C1 segment of cervical spinal cord (tissue), 14 donors: ENCODE data around the gene PPFIBP1.
A peak's percentile ranks its signal among the peaks of the same experiment; 100 is the strongest.

Experiments
- DNase-seq, 14 donors: peaks; one replicate each; lab custom pipeline; 2025; lab: John Stamatoyannopoulos, UW

The PPFIBP1 gene

DNA sequence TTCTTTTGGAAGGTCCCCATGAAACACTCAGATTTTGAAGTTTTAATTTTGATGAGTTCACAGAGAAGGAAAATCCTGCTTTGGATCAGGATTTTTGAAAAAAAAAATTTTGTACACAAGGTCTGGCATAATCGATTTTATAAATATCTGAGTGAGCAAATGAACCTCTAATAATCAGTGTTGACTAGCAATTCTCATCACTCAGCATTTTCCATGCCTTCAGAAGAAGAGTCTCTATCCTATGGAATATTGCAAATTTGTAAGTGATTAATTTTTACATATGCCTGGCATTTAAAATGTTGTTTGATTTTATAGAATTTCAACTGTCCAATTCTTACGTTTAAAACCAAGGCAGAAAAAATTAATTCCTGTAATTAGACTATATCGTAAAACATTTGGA lies 141.7 kb downstream of the PPFIBP1 start:
- no peak for DNase-seq

DNA sequence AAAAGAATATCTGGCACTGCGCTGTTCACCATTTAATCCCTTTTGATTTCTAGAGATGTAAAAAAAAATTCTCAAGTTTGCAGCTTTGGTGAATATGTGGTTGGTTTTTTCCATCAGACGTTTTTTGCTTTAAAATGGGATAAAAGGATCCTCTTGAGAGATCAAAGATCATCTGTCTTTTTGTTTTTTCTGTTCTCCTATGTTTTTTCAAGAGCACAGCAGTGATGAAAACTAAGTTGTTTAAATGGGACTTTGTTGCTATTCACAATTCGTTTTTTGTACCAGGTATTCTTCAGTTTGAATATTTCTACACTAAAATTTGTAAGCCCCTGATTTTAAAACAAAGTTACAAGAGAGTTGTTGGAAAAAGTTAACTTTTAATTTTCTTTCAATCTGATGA lies 142.5 kb downstream of the PPFIBP1 start:
- no peak for DNase-seq

DNA sequence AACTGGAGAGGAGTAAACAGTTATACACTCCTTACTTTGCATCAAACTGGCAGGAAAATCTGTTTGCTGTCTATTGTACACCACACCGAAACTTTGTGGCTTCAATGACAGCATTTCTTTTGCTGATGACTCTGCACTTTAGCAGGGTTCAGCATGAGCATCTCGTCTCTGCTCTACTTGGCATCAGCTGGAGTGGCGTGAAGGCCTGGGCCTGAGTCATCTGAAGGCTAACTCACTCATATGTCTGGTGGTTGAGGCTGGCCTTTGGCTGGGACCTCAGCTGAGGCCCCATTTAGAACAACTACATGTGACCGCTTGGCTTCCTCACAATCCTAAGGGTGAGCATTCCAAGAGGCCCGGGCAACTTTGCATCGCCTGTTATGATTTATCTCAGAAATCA lies 143.5 kb downstream of the PPFIBP1 start:
- DNase-seq, result peak in 1 of 14 donors; percentile 3

DNA sequence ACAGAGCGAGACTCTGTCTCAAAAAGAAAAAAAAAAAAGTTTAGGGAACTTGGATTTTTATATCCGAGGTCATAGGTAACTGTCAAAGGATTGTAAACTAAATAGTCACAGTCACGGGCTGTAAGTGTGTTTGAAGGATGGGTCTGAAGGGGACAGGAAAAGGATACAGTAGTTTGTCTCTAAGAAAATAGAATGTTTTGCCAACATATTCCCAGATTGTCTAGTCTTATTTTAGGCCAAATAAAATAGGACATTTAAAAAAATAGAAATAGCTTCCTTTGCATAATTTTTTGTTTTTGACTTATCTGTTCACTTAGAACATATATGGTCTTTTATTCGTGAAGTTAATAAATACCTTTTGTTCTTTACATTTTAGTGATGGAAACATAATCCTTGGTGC lies 148.0 kb downstream of the PPFIBP1 start:
- DNase-seq, result no peak

DNA sequence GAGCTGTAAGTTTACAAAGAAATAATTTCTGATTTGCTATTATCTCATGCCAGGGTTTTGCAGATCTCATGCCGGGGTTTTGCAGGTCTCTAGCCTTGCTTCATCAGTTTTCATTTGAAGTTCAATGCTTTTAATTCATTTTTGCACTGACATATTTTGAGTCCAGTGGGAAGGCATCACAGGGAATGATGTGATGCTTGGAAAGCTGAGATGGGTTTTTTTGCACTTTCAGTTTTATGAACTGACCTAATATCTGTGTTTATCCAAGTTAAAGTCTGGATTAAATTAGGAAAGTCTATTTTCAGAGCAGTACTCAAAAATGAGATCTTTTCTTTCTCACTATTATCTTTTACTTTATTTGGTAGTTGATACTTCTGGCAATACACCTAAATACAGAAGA lies 148.6 kb downstream of the PPFIBP1 start:
- DNase-seq, result no peak

DNA sequence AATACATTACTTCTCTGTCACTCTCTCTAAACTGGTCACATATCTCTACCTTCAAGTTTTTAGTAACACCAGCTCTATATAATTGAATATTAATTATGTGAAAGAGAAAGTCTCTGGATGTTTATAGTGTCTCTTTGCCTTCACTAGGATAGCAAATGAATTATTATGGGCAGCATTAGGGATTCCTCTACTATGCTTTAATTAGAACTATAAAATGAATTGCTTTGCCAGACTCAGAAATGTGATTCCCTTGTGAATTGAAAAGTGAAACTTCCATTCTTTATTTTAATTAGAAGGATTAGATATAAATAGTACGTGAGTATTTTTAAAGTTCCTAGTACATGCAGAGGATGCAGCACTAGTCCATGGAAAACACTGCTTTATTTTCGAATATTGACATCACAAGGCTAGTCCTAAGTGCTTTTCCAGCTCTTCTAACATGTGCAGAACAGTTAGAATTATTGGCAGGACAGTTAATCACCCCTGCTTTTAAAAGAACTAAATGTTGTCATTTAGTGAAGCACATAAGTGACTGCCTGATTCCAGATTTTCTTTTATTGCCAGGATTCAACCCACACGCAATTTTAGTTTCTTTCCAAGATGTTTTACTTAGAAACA lies 149.2 kb downstream of the PPFIBP1 start:
- no peak for DNase-seq

DNA sequence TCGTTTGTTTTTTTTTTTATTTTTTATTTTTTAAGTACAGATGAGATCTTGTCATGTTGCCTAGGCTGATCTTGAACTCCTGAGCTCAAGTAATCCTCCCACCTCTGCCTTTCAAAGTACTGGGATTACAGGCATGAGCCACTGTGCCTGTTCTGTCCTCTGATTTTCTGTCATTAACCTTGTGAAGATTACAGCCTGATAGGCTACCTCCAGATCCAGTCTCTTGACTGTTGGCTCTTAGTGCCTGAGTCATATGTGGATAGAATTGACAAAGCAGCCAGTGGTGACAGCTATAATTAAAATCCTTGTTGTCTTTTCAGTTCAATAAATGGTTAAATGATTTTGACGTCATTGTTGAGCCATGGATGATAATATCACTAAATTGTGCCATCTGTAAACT lies 151.0 kb downstream of the PPFIBP1 start:
- no peak for DNase-seq

DNA sequence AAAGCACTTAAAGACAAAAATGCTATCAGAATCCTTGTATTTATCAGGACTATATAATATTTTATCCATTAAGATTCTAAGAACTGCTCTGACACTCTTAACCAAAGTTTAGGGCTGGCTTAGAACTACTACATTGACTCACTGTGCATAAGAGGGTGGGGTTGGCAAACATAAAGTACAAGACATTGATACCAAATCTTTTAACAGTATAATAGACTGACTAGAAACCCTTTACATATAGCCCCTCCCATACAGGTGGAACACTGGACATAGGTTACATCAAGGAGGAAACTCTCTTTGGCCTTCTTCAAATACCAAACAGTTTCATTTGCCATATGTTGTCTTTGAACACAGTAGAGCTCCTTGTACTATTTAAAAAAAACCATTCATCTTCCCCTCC lies 156.6 kb downstream of the PPFIBP1 start:
- DNase-seq, result no peak

DNA sequence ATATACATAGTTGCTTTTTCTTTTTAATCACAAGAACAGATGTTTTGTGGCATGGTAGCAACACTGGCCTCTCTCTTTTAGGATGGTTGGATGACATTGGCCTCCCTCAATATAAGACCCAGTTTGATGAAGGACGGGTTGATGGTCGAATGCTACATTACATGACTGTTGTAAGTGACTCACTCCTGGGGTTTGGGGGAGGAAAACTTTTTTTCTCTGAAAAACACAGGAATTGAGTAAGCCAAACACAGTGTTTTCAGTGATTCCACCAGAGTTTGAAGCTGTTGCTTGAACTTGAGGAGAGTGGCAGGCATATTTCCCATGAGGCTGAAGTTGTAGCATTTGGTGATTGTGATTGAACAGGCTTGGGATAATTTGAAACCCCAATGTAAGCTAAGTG lies 158.5 kb downstream of the PPFIBP1 start:
- DNase-seq, result no peak

DNA sequence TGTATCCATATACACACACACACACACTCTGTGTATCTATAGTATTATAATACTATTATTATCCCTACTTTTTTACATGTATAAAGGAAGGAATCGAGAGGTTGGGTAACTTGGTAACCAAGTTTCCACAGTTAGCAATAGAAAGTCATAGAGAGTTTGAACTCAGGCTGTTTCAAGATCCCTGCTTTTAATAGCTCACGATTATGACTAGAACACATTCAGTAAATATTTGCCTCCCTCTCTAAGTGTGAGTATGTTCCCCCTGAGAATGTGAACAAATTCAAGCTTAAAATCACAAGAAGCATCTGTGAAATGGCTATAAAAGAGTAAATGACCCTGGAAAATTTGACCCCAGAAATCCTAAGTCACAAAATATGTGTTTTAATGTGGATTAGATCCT lies 161.3 kb downstream of the PPFIBP1 start:
- no peak for DNase-seq

DNA sequence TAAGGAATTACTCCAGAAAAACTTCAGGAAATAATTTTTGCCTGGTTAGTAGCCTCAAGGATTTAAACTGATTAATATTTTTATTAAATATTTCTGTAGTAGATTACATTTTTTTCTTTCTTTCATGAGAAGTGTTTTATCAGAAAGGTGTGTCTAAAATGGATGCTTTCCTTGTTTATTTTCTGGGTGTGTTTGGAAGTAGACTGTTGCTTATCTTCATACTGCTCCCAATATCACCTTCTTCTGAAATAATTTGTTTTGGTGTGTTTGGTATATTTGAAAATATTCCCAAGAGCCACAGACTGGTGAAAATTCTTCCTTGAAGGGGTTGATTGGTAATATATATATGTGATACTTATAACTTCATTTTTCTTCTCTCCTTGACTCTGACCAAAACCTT lies 162.1 kb downstream of the PPFIBP1 start:
- no peak for DNase-seq

DNA sequence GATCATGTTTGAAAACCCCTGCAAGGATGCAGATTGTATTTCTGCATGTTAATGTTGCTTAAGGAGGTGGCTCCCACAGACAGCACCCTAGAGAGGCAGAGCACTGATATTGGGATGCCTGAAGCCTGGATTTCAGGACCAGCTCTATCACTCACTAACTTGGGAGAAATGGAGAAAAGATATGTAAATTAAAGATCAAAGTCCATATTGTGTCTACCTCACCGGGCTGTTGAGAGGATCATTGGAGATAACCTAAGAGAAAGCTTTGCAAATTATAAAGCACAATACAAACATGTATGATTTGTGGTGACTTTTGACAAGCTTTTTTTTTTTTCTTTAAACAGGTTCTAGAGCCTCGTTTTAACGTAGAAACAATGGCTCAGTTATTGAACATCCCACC lies 164.7 kb downstream of the PPFIBP1 start:
- DNase-seq, result no peak

DNA sequence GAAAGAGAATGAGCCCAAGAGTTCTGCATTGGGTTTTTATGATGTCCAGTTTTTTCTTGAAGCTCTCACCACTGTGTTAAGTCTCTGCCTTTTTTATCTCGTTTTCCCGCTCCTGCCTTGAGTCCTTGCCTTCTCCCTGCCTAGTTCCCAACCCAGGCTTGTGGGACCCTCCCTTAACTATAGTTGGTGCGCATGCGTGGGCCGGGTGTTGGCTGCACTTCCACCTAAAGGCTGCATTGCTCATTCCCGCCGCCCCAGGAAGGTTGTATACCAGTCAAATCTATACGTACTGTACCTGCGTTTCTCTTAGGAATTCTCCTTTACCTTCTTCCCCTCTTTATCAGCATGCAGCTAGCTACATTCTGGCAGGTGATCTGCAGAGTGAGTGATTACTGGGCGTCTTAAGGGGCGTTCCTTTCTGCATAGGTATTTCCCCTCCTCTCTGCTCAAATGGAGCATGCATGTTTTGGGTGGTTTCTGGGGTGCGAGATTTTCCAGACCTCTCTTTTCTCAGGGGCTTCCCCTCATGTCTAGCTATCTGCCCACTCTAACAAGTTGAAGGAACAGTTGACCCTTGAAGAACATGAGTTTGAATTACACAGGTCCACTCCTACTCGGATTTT lies 165.7 kb downstream of the PPFIBP1 start:
- DNase-seq, result no peak

DNA sequence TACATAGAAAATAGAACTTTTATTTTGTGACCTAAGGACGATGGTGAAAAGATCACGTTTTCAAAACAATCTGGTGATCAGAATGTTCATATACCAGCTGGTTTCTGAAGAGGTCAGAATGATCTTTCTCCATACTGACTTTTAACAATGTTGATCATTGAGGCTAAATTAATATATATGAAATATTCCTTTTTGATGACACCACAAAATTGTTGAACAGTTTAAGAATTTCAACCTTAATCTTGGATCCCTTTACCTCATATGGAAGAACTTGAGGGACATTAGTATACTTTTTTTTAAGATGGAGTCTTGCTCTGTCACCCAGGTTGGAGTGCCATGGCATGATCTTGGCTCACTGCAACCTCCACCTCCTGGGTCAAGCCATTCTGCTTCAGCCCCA lies 169.4 kb downstream of the PPFIBP1 start:
- no peak for DNase-seq

DNA sequence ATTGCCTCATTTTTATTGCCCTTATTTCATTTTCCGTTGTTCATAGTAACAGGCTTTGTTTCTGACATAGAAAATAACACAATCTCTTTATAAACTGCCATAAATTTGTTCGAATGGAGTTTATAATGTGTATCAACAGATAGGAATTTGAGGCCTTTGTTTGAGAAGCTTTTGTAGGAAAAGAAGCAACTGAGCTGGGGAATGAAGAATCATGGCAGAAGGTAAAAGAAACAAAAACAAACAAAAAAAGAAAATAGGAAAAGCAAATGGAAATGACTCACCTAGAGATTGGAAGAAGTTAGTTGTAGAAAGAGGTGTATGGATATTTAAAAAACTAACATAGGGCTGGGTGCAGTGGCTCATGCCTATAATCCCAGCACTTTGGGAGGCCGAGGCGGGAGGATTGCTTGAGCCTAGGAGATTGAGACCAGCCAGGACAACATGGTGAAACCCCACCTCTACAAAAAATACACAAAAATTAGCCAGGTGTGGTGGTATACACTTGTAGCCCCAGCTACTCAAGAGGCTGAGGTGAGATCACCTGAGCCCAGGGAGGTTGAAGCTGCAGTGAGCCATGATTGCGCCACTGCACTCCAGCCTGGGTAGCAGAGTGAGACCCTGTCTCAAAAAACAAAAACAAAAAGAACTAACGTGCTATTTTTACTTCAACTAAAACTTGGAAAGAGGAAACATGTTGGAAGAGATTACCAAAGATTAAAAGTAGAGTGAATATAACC lies 171.7 kb downstream of the PPFIBP1 start:
- no peak for DNase-seq

DNA sequence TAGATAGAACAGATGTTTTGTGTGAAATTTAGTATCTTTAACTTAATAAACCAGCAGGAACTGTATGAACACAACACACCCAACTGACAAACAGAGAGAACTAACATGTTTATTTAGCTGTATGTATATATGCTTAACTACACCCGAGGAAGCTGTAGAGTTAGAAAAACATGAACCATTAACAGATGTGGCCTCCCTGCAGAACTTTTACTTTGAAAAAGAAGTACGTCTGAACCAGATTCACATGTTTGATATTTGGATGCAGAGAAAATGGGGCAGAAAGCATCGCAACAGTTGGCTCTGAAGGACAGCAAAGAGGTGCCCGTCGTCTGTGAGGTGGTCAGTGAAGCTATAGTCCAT lies 172.3 kb downstream of the PPFIBP1 start, which contains the start of gene REP15:
REP15 (plus strand) TSS at position 155 of the 360 bp plus-strand sequence; CDS start at position 271, 116 bp downstream.
- DNase-seq, result no peak

DNA sequence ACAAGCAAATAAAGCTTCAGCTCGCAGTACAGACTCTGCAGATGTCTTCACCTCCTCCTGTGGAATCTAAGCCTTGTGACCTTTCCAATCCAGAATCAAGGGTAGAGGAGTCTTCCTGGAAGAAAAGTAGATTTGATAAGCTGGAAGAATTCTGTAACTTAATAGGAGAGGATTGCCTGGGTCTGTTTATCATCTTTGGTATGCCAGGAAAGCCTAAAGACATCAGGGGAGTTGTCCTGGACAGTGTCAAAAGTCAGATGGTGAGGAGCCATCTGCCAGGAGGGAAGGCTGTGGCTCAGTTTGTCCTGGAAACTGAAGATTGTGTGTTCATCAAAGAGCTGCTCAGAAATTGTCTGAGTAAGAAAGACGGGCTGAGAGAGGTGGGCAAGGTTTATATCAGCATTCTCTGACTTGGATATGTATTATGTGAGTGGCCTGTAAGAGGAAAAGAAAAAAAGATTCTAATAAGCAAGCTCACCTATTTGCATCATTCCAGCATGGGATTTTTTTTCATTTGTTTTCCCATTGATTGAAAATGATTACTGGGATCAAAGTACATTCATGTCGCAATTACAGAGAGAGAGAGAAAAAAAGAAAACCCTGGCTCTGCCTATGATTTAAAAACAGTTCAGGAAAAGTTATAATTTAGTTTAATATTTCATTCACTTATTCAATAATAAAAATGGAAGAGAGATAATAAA lies 173.0 kb downstream of the PPFIBP1 start:
- DNase-seq, result no peak

DNA sequence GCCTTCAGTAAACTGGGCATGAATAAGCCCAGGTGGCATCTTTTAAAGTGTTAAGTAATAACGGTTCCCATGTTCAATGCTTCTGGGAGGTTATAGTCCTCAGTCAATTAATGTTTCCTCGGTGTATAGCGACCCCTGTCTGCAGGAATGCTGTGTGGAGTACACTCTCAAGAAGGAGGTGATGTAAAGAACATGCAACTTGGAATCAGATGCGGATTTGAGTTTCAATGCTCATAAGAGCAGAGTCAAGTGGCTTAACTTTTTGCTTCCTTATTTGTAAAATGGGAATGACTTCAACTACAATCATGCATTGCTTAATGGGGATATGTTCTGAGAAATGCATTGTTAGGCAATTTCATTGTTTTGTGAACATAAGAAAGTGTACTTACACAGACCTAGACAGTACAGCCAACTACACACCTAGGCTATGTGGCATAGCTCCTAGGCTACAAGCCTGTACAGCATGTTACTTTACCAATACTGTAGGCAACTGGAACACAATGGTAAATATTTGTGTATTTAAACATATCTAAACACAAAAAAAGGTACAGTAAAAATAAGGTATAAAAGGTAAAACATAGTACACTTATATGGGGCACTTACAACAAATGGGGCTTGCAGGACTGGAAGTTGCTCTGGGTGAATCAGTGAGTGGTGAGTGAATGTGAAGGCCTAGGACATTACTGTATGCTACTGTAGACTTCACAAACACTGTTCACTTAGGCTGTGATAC lies 179.9 kb downstream of the PPFIBP1 start:
- DNase-seq, result peak in 7 of 14 donors; percentile 1 to 31 (median 23)

DNA sequence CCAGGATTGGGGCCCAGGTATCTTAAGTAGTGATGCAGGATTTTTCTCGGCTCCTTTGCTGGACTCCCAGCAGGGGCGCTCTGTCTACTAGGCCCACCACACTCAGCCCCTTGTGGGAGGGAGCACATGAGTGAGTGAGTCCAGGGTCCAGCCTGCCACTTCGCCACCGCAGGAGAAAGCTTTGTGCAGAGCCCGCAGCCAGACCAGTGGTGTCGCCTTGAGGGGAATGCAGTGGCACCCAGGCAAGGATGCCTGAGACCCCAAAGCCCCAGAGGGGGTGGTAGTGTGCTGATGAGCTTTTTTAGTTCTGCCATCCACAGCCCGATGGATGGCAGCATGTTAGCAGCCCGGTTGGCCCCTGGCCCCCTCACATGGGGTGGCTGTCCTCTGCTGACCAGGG lies 181.3 kb downstream of the PPFIBP1 start:
- DNase-seq, result peak in 1 of 14 donors; percentile 2

DNA sequence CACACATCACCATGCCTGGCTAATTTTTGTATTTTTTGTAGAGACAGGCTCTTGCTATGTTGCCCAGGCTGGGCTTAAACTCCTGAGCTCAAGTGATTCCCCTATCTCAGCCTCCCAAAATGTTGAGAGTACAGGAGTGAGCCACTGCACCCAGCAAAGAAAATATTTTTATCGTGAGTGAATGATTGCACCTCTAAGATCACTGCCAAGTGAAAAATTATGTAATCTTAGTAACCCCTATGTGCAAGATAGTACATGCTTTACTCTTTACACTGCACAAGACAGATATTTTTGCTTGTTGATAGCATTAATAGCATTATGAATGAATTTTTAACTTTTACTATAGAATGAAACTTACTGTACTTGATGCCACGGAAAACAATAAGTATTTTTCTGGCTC lies 183.2 kb downstream of the PPFIBP1 start:
- DNase-seq, result no peak

DNA sequence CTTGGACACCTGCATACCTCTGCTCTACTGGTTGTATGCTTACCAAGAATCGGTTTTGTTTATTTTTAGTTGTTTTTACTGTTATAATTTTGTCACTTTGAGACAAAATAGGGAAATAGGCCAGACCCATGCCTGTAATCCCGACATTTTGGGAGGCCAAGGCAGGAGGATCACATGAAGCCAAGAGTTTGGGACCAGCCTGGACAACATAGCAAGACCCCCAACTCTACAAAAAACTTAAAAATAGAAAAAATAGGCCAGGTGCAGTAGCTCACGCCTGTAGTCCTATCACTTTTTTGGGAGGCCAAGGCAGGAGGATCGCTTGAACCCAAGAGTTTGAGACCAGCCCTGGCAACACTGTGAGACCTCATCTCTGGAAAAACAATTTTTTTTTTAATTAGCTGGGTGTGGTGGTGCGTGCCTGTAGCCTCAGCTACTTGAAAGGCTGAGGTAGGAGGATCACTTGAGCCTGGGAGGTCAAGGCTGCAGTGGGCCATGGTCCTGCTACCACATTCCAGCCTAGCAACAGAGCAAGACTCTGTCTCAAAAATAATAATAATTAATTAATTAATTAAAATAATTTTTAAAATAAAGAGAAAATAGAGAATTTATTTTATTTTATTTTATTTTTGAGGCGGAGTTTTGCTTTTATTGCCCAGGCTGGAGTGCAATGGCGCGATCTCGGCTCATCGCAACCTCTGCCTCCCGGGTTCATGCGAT lies 185.4 kb downstream of the PPFIBP1 start:
- DNase-seq, result no peak
